HEK293 (cell line): ENCODE results near the gene LRRC8D.

Experiments used
- AEBP2 ChIP-seq: fragments of 450-650 bp; formaldehyde crosslinking; IDR thresholded peaks from 2 replicates; pipeline ENCODE4 v1.5.1; 2016; ENCODE audit warnings: missing biosample characterization, missing genetic modification characterization, borderline replicate concordance
- BCL6B ChIP-seq: fragments of 450-650 bp; formaldehyde crosslinking; IDR thresholded peaks from 2 replicates; pipeline ENCODE4 v1.5.1; 2017; ENCODE audit warnings: missing biosample characterization, missing genetic modification characterization
- GLI4 ChIP-seq: fragments of 450-650 bp; formaldehyde crosslinking; IDR thresholded peaks from 2 replicates; pipeline ENCODE4 v1.5.1; 2016; ENCODE audit warnings: missing biosample characterization, missing genetic modification characterization
- IKZF3 ChIP-seq: fragments of 450-650 bp; IDR thresholded peaks from 2 replicates; pipeline ENCODE4 v1.5.0; 2018; ENCODE audit warnings: missing biosample characterization, mild to moderate bottlenecking, missing genetic modification characterization, moderate library complexity
- SCRT1 ChIP-seq: fragments of 450-650 bp; formaldehyde crosslinking; IDR thresholded peaks from 2 replicates; pipeline ENCODE4 v1.5.1; 2016; ENCODE audit warnings: missing biosample characterization, missing genetic modification characterization, borderline replicate concordance
- SP3 ChIP-seq: fragments of 450-650 bp; formaldehyde crosslinking; IDR thresholded peaks from 2 replicates; pipeline ENCODE4 v1.5.1; 2016; ENCODE audit warnings: missing biosample characterization, missing genetic modification characterization
- TCF7L2 ChIP-seq: IDR thresholded peaks from 2 replicates; pipeline ENCODE4 v1.6.1; 2011; ENCODE audit warnings: low read depth, mild to moderate bottlenecking, inconsistent platforms, low read length, moderate library complexity, borderline replicate concordance
- ZBTB11 ChIP-seq: fragments of 450-650 bp; formaldehyde crosslinking; conservative IDR thresholded peaks from 2 replicates; pipeline ENCODE4 v1.5.1; 2016; ENCODE audit warnings: low read depth, missing biosample characterization, missing genetic modification characterization
- ZBTB20 ChIP-seq: fragments of 450-650 bp; formaldehyde crosslinking; IDR thresholded peaks from 2 replicates; pipeline ENCODE4 v1.5.1; 2016; ENCODE audit warnings: missing biosample characterization, missing genetic modification characterization
- ZFP3 ChIP-seq: fragments of 450-650 bp; formaldehyde crosslinking; IDR thresholded peaks from 2 replicates; pipeline ENCODE4 v1.5.1; 2016; ENCODE audit warnings: low read depth, missing biosample characterization, missing genetic modification characterization
- ZNF10 ChIP-seq: fragments of 450-650 bp; formaldehyde crosslinking; IDR thresholded peaks from 2 replicates; pipeline ENCODE4 v1.5.1; 2017; ENCODE audit warnings: missing biosample characterization, missing genetic modification characterization
- ZNF140 ChIP-seq: fragments of 450-650 bp; formaldehyde crosslinking; IDR thresholded peaks from 2 replicates; pipeline ENCODE4 v1.5.1; 2016; ENCODE audit warnings: missing biosample characterization, missing genetic modification characterization
- ZNF169 ChIP-seq: fragments of 450-650 bp; formaldehyde crosslinking; IDR thresholded peaks from 2 replicates; pipeline ENCODE4 v1.5.1; 2016; ENCODE audit warnings: missing biosample characterization, missing genetic modification characterization
- ZNF184 ChIP-seq: fragments of 450-650 bp; IDR thresholded peaks from 2 replicates; pipeline ENCODE4 v1.5.1; 2018; ENCODE audit warnings: missing biosample characterization, mild to moderate bottlenecking, missing genetic modification characterization
- ZNF221 ChIP-seq: fragments of 450-650 bp; formaldehyde crosslinking; IDR thresholded peaks from 2 replicates; pipeline ENCODE4 v1.5.1; 2017; ENCODE audit warnings: missing biosample characterization, missing genetic modification characterization, borderline replicate concordance
- ZNF311 ChIP-seq: fragments of 450-650 bp; formaldehyde crosslinking; IDR thresholded peaks from 2 replicates; pipeline ENCODE4 v1.5.1; 2017; ENCODE audit warnings: missing biosample characterization, missing genetic modification characterization, borderline replicate concordance
- ZNF548 ChIP-seq: fragments of 450-650 bp; formaldehyde crosslinking; IDR thresholded peaks from 2 replicates; pipeline ENCODE4 v1.5.1; 2016; ENCODE audit warnings: missing biosample characterization, missing genetic modification characterization
- ZNF558 ChIP-seq: fragments of 450-650 bp; formaldehyde crosslinking; IDR thresholded peaks from 2 replicates; pipeline ENCODE4 v1.5.1; 2016; ENCODE audit warnings: missing biosample characterization, missing genetic modification characterization
- ZNF560 ChIP-seq: fragments of 450-650 bp; formaldehyde crosslinking; IDR thresholded peaks from 2 replicates; pipeline ENCODE4 v1.5.1; 2017; ENCODE audit warnings: missing biosample characterization, missing genetic modification characterization, borderline replicate concordance
- ZNF600 ChIP-seq: fragments of 450-650 bp; formaldehyde crosslinking; IDR thresholded peaks from 2 replicates; pipeline ENCODE4 v1.5.1; 2016; ENCODE audit warnings: missing biosample characterization, missing genetic modification characterization
- ZNF785 ChIP-seq: fragments of 450-650 bp; formaldehyde crosslinking; IDR thresholded peaks from 2 replicates; pipeline ENCODE4 v1.5.1; 2016; ENCODE audit warnings: missing biosample characterization, missing genetic modification characterization
- ZSCAN16 ChIP-seq: fragments of 450-650 bp; formaldehyde crosslinking; IDR thresholded peaks from 2 replicates; pipeline ENCODE4 v1.5.1; 2016; ENCODE audit warnings: missing biosample characterization, missing genetic modification characterization
- TF ChIP-seq, protein P1 (sequence below): IDR thresholded peaks from 2 replicates; pipeline ENCODE4 v1.6.1; 2011; ENCODE audit warnings: mild to moderate bottlenecking, low read depth, low read length, borderline replicate concordance
- TF ChIP-seq, protein P2 (sequence below): fragments of 450-650 bp; formaldehyde crosslinking; IDR thresholded peaks from 2 replicates; pipeline ENCODE4 v1.5.1; 2017; ENCODE audit warnings: missing biosample characterization, missing genetic modification characterization
- TF ChIP-seq, protein P3 (sequence below): fragments of 450-650 bp; IDR thresholded peaks from 2 replicates; pipeline ENCODE4 v1.5.1; 2018; ENCODE audit warnings: missing biosample characterization, mild to moderate bottlenecking, missing genetic modification characterization
- TF ChIP-seq, protein P4 (sequence below): fragments of 450-650 bp; formaldehyde crosslinking; optimal IDR thresholded peaks from 2 replicates; pipeline ENCODE3; 2016; ENCODE audit warnings: missing biosample characterization, mild to moderate bottlenecking, missing genetic modification characterization

LRRC8D gene

GRCh38 chr1:89821322-89822108 is 683 bp downstream of the LRRC8D start (continued):
- TF ChIP-seq, protein P1, sequence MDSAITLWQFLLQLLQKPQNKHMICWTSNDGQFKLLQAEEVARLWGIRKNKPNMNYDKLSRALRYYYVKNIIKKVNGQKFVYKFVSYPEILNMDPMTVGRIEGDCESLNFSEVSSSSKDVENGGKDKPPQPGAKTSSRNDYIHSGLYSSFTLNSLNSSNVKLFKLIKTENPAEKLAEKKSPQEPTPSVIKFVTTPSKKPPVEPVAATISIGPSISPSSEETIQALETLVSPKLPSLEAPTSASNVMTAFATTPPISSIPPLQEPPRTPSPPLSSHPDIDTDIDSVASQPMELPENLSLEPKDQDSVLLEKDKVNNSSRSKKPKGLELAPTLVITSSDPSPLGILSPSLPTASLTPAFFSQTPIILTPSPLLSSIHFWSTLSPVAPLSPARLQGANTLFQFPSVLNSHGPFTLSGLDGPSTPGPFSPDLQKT, result no peak
- TF ChIP-seq ZNF785 (tag by site-specific recombination), result no peak
- no peak; the same call in 1 of the 2 replicates for TF ChIP-seq ZNF184
- TF ChIP-seq, protein P2, sequence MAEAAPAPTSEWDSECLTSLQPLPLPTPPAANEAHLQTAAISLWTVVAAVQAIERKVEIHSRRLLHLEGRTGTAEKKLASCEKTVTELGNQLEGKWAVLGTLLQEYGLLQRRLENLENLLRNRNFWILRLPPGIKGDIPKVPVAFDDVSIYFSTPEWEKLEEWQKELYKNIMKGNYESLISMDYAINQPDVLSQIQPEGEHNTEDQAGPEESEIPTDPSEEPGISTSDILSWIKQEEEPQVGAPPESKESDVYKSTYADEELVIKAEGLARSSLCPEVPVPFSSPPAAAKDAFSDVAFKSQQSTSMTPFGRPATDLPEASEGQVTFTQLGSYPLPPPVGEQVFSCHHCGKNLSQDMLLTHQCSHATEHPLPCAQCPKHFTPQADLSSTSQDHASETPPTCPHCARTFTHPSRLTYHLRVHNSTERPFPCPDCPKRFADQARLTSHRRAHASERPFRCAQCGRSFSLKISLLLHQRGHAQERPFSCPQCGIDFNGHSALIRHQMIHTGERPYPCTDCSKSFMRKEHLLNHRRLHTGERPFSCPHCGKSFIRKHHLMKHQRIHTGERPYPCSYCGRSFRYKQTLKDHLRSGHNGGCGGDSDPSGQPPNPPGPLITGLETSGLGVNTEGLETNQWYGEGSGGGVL (tag by site-specific recombination), result 0 out of 2 replicates have a peak, but pooled peaks have one; percentile 18
- no peak for TF ChIP-seq ZNF140 (tag by site-specific recombination)
- no peak for TF ChIP-seq ZSCAN16 (tag by site-specific recombination)
- TF ChIP-seq ZNF10 (tag by site-specific recombination), result no peak
- TF ChIP-seq ZNF560, result no peak
- peak; percentile 66 for TF ChIP-seq SP3 (tag by site-specific recombination)
- no peak for TF ChIP-seq BCL6B (tag by site-specific recombination)
- TF ChIP-seq ZNF600 (tag by site-specific recombination), result no peak
- peak; percentile 46 for TF ChIP-seq ZBTB20 (tag by site-specific recombination)
- TF ChIP-seq ZNF548 (tag by site-specific recombination), result no peak
- no peak for TF ChIP-seq ZFP3
- TF ChIP-seq TCF7L2, result no peak
- TF ChIP-seq, protein P3, sequence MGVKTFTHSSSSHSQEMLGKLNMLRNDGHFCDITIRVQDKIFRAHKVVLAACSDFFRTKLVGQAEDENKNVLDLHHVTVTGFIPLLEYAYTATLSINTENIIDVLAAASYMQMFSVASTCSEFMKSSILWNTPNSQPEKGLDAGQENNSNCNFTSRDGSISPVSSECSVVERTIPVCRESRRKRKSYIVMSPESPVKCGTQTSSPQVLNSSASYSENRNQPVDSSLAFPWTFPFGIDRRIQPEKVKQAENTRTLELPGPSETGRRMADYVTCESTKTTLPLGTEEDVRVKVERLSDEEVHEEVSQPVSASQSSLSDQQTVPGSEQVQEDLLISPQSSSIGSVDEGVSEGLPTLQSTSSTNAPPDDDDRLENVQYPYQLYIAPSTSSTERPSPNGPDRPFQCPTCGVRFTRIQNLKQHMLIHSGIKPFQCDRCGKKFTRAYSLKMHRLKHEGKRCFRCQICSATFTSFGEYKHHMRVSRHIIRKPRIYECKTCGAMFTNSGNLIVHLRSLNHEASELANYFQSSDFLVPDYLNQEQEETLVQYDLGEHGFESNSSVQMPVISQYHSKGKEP (tag by site-specific recombination), result no peak
- TF ChIP-seq ZNF221 (tag by site-specific recombination), result no peak
- TF ChIP-seq, protein P4, sequence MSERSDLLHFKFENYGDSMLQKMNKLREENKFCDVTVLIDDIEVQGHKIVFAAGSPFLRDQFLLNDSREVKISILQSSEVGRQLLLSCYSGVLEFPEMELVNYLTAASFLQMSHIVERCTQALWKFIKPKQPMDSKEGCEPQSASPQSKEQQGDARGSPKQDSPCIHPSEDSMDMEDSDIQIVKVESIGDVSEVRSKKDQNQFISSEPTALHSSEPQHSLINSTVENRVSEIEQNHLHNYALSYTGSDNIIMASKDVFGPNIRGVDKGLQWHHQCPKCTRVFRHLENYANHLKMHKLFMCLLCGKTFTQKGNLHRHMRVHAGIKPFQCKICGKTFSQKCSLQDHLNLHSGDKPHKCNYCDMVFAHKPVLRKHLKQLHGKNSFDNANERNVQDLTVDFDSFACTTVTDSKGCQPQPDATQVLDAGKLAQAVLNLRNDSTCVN (tag by site-specific recombination), result peak; percentile 85
- TF ChIP-seq ZBTB11, result 0 out of 2 replicates have a peak, but pooled peaks have one; percentile 25
- no peak for TF ChIP-seq ZNF169 (tag by site-specific recombination)
- no peak for TF ChIP-seq GLI4 (tag by site-specific recombination)
- 0 out of 2 replicates have a peak, but pooled peaks have one; percentile 7 for TF ChIP-seq IKZF3
- no peak for TF ChIP-seq AEBP2 (tag by site-specific recombination)
- no peak for TF ChIP-seq SCRT1 (tag by site-specific recombination)
- TF ChIP-seq ZNF311 (tag by site-specific recombination), result no peak
- no peak for TF ChIP-seq ZNF558 (tag by site-specific recombination)
